HG02642 (cell line): ENCODE results near the gene ATP2B2.
"Not testable (repeated sequence)": the region's sequence is repeated elsewhere in the genome, so short reads cannot be mapped to it uniquely, and the experiment has no call there.

Experiments used
- ATAC-seq: cut with Tn5 transposase; IDR thresholded peaks from one replicate; pipeline ENCODE4 v1.9.1; 2021; ENCODE audit warnings: mild to moderate bottlenecking; ENCODE audit not compliant: unreplicated experiment, poor library complexity

Gene ATP2B2

DNA sequence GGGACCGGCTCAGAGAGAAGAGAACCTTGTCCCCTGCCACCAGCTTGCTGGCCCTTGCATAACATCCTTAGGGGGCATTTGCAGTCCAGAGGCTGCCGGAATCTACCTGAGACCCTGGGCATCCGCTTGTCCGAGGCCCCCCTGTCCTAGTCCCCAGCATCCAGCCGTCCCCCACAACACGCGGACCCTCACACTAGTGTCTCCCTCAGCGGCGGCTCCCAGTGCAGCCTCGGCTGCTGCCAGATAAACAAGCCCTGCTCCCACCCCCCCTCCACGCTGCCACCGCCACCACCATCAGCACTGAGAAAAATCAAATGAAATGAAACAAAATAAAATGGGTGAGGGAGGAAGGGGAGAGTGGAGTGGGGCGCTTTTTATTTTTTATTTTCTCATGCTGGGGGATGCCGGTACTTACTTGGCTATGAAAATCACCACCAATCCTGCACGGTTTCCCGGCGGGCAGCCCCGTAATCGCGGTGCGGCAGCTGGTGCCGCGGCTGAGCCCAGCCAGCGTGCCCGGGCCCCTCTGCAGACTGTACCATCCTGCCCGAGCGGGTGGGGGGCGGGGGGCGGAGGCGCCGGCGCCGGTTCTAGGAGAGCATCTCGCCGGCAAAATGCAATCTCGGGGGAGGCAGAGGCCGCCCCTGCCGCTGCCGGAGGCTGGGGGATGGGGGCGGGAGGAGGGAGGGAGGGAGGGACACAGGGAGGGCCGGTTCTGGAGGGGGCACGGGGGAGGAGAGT, at the start of gene ATP2B2:
Gene ATP2B2, minus strand, starts transcription at position 537 of the 741 bp plus-strand sequence. CDS start 56,043 bp downstream, outside the sequence.
- no peak for ATAC-seq

DNA sequence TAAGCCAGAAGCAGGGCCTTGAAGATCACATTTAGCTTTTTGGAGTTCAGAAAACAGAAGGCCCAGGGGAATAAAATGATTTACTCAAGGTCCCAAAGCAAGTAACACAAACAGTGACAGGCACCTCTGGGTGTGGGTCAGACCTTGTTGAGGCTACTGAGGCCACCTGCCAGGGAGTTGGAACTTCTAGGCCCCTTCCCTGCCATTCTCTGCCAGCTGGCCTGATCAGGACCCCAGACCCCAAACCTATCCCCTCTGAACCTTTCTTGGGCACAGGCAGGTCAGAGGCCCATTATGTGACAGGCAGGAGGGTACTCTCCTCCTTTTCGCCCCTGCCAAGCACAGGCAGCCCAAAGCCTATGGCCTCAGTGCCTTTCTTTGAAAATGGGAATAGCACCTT, 49.4 kb upstream of the ATP2B2 start:
- ATAC-seq, result no peak

DNA sequence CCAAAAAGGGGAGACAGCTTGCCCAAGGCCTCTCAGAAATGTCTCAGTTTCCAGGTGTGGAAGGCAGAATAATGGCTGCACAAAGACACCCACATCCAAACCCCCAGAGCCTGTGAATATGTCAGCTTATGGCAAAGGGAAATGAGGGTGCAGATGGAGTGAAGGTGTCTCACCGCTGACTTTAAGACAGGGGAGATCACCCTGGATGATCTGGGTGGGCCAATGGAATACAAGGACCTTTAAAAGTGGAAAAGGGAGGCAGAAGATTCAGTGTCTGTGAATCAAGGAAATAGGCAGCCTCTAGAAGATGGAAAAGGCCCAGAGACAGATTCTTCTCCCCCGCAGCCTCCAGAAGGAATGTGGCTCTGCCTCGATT, 48.8 kb upstream of the ATP2B2 start:
- ATAC-seq, result no peak

DNA sequence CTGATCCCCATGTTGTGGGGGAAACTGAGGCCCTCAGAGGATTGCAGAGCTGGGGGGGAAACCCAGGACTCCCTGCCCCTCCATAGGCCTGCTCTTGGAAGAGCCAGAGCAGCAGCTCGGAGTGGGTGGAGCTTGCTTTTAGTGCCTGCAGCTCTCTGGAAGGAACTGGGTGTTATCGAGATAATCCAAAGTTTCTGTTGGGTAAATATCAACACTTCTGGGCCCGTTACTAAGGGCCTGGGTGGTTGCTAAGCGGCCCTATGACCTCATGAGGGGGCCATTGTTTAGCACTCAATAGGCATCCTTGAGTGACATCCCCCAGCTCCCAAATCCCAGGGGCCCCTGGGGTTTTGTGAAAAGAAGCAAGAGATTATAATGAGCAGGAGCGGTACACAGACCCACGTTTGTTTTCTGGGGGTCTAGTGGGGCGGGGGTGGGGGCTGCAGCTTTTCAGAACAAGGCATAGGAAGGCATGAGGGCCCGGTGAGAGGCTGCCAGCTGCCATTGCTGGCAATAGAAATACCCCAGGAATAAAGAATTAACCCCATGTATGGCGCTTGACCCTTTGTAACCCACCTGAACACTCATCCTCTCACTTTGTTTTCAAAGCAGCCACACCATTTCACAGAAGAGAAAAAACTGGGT, 48.3 kb upstream of the ATP2B2 start:
- ATAC-seq, result no peak

GRCh38 chr3:10552631-10552943, 47.2 kb upstream of the ATP2B2 start:
- ATAC-seq, result no peak

DNA sequence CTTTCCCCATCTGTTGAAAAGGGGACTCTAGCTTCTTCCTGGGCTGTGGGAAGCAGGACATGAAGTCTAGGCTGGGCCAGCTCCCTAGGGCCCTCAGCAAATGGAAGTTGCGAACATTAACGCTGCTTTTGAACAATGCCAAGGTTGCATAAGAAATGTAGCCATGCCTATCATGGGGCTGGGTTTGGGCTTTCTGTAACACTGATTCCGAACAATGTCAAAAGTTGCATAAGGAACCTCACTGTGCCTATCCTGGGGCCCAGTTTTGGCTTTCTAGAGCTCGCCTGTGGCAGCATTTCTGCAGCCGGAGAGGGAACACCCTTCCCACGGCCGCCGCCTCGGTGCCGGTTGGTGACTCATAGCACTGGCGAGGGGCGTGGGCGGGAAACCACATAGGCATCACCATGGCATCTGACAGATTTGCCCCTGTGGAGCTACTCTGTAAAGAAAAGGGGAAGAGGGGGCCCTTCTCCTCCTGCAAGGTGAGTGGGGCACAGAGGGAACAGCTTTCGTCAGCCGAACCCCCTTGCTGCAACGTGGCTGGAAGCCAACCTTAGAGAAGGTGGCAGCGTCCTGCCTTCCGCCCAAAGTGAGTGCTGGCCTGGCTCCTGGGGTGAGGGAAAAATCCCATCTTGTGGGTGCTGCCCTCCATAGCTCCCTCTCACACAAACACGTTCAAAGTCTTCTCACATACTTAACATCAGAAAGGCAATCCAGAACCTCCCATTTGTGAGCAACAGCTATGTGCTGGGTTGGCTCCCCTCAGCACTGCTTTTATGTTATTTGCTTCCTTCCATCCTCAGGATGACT, 46.6 kb upstream of the ATP2B2 start:
- ATAC-seq, result no peak

GRCh38 chr3:10551139-10551538, 45.8 kb upstream of the ATP2B2 start:
- ATAC-seq, result no peak

GRCh38 chr3:10550705-10551104, 45.3 kb upstream of the ATP2B2 start:
- no peak for ATAC-seq

GRCh38 chr3:10549617-10550230, 44.3 kb upstream of the ATP2B2 start:
- no peak for ATAC-seq

GRCh38 chr3:10548992-10549391, 43.6 kb upstream of the ATP2B2 start:
- ATAC-seq, result no peak

GRCh38 chr3:10547841-10548783, 42.7 kb upstream of the ATP2B2 start:
- ATAC-seq, result no peak

- no peak for ATAC-seq
These were observed 42.0 kb upstream of the ATP2B2 start for GRCh38 chr3:10547413-10547812.

DNA sequence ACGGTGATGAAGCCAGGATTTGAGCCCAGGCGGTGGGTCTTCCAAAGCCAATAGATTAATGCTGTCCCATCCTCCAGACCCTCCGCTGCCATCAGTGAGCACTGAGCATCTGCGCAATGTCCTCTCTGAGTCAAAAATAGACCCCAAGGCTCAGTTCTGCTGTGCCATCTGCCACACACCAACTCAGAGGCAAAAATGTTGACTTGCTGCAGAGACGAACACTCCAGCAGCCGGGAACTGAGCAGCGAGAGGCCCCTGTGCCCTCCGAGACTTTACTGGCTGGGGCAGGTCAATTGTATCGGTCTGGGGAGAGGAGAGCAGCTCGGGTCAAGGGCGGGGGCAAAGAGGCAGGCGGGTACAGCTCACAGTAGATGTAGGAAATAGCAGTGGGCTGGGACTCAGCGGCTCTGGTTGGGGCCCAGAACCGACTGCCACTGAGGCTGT, 41.5 kb upstream of the ATP2B2 start:
- ATAC-seq, result no peak

DNA sequence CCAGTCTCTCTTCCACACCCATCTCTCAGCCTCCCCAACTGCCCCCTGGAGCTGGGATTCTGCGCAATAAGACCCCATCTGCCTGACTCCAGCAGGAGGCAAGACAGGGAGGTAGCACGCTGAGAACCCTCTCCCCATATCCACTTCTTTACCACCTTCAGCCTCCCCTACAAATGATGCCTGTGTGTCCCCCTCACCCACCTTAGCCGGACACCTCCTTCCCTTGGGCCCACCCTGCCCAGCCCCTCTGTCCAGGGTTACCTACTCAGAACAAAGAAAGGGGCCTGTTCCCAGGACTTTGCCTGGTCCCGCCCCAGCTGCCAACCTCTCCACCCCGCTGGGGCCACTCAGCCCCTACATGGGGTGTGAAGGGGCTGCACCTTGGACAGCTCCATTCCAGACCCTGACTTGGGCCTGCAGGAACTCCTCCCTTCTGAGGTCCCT, 40.8 kb upstream of the ATP2B2 start:
- no peak for ATAC-seq

GRCh38 chr3:10542518-10542917, 37.1 kb upstream of the ATP2B2 start:
- ATAC-seq, result no peak

GRCh38 chr3:10540347-10540746, 35.0 kb upstream of the ATP2B2 start:
- ATAC-seq, result not testable (repeated sequence)

DNA sequence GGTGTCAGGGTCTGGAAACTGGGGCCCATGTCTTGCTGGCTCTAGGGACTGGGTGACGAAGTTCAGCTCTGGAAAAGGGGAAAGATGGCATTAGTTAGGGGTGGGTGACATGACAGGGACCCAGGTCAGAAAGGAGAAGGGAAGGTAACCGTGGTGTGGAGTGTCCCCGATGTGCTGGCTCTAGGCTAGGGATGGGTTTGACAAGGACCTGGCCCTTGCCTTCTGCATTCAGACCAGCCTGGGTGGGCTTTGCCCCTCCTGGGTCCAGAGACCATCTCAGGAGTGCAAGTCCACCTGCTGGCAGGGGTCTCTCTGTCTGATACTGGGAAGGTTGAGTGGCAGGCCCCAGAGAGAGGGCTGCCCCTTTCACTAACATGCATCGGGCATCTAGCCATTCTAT, 28.7 kb upstream of the ATP2B2 start:
- ATAC-seq, result no peak

- ATAC-seq, result no peak
These were observed 28.3 kb upstream of the ATP2B2 start for GRCh38 chr3:10533737-10534023.

DNA sequence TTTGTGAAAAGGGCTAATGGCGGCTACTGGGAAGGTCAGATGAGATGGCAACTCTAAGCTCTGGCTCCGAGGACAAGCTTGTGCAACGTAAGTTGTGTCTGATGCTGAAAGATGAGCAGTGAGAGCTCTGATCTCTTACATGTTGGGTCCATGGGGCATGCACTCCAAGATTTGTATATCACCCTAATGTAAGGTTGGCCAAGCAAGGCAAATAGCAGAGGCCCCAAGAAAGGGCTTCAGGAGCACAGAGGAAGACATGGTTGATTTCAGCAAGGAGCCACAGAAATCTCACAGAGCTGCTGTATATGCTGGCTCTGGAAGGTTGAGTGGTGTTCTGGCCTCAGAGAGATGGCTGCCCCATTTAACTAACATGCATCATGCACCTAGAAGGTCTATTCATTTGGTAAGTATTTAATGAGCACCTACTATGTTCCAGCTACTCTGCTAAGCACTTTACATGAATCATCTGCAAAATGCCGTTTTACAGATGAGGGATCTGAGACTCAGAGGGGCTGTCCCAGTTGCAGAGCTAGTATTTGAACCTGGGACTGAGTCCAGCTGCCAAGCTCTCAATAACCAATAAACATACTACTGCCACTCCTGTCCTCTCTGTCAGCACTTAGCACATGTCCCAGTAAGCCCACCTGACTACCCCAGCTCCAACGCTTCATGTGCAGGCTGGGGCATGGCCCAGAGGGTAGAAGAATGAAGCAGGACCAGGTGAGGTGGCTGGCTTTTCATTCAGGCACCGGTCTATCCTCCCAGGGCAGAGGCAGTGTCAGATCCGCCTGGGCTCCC, 27.8 kb upstream of the ATP2B2 start:
- ATAC-seq, result no peak
